Hepatocyte (in vitro differentiated cells): ENCODE data around the gene TTC39A. TPM values are rescaled to one million over a fixed set of nuclear protein-coding genes. Genes with fewer than 3 reads are reported as not detected.

Experiments used
- DNase-seq: peaks from one replicate; pipeline ENCODE4 v3.0.0-alpha.2; 2016; ENCODE audit warnings: low spot score
- H2AFZ ChIP-seq: fragments of 200-600 bp; sonication (generic); 2 replicates; pipeline ENCODE4 v1.6.0; 2016; ENCODE audit warnings: antibody characterized with exemption, mild to moderate bottlenecking
- H3K27ac ChIP-seq: fragments of 200-600 bp; sonication (generic); 2 replicates; pipeline ENCODE4 v1.5.1; 2016; ENCODE audit warnings: mild to moderate bottlenecking
- H3K27me3 ChIP-seq: fragments of 200-600 bp; sonication (generic); 2 replicates; pipeline ENCODE4 v1.6.1; 2016
- H3K36me3 ChIP-seq: fragments of 200-600 bp; sonication (generic); replicated peaks from 2 replicates; pipeline ENCODE4 v1.5.1; 2016; ENCODE audit warnings: low read depth; ENCODE audit not compliant: insufficient read depth
- H3K4me1 ChIP-seq: fragments of 200-600 bp; sonication (generic); 2 replicates; pipeline ENCODE4 v1.5.1; 2016; ENCODE audit warnings: mild to moderate bottlenecking, moderate library complexity; ENCODE audit not compliant: insufficient read depth
- H3K4me2 ChIP-seq: fragments of 200-600 bp; sonication (generic); 2 replicates; pipeline ENCODE4 v1.6.0; 2016
- H3K4me3 ChIP-seq: fragments of 200-600 bp; sonication (generic); 2 replicates; pipeline ENCODE4 v1.5.1; 2016; ENCODE audit warnings: mild to moderate bottlenecking
- H3K79me2 ChIP-seq: fragments of 200-600 bp; sonication (generic); 2 replicates; pipeline ENCODE4 v1.6.0; 2017; ENCODE audit warnings: mild to moderate bottlenecking
- H3K9me2 ChIP-seq: fragments of 200-600 bp; sonication (generic); replicated peaks from 2 replicates; pipeline ENCODE4 v1.6.0; 2017; ENCODE audit warnings: mild to moderate bottlenecking; ENCODE audit not compliant: insufficient read depth
- H3K9me3 ChIP-seq: fragments of 200-600 bp; sonication (generic); 2 replicates; pipeline ENCODE4 v1.5.1; 2016; ENCODE audit warnings: low read depth, mild to moderate bottlenecking
- H4K20me1 ChIP-seq: fragments of 200-600 bp; sonication (generic); 2 replicates; pipeline ENCODE4 v1.6.0; 2016; ENCODE audit warnings: mild to moderate bottlenecking; ENCODE audit not compliant: insufficient read depth, poor library complexity, severe bottlenecking
- EZH2 ChIP-seq: fragments of 200-600 bp; sonication (generic); IDR thresholded peaks from 2 replicates; pipeline ENCODE4 v1.6.1; 2016; ENCODE audit warnings: antibody characterized with exemption, mild to moderate bottlenecking, borderline replicate concordance
- EZH2phosphoT487 ChIP-seq: fragments of 200-600 bp; sonication (generic); IDR thresholded peaks from one replicate; pipeline ENCODE4 v1.6.1; 2018; ENCODE audit warnings: antibody characterized with exemption, mild to moderate bottlenecking, low read depth, moderate library complexity; ENCODE audit not compliant: unreplicated experiment, severe bottlenecking
- WGBS: methylation state at CpG from one replicate; pipeline ENCODE4 v1.1.6; 2016; ENCODE audit warnings: low lambda C conversion rate; ENCODE audit errors: missing lambda C conversion rate; 5-methylcytosine and 5-hydroxymethylcytosine counted together
- polyA plus RNA-seq: library from polyadenylated mRNA; unstranded; fragments of >200 nt; fragmentation: Nextera tagmentation; extraction: Ambion mirVana; gene quantifications from 2 replicates; pipeline ENCODE4 v1.2.1, GENCODE V29; 2016
- total RNA-seq: library from RNA; depleted of rRNA; stranded (reverse); fragments of >200 nt; gene quantifications from 2 replicates; pipeline ENCODE4 v1.2.3, GENCODE V29; 2014
- TF ChIP-seq, protein P1 (sequence below): fragments of 200-600 bp; sonication (generic); IDR thresholded peaks from 2 replicates; pipeline ENCODE4 v1.5.1; 2016; ENCODE audit warnings: antibody characterized with exemption, mild to moderate bottlenecking; ENCODE audit not compliant: poor library complexity

TTC39A gene
- total and polyA plus RNA-seq, 2 experiments from 2014 or later, result 20.5 to 35.1 TPM

- Histone ChIP-seq H3K9me2 (no peaks in the 10 kb centered on the region), H4K20me1 (no peaks in the 10 kb centered on the region), H3K4me2 (no peak overlapping the region), H3K9me3 (no peaks in the 10 kb centered on the region), H3K36me3 (no peaks in the 10 kb centered on the region), H3K79me2 (no peaks in the 10 kb centered on the region), H2AFZ (no peak overlapping the region), H3K27me3 (no peaks in the 10 kb centered on the region), H3K4me3 (no peak overlapping the region), H3K4me1 (no peaks in the 10 kb centered on the region), H3K27ac (no peak overlapping the region)
- TF ChIP-seq EZH2, result no peak
- TF ChIP-seq EZH2phosphoT487, result no peak
- TF ChIP-seq, protein P1, sequence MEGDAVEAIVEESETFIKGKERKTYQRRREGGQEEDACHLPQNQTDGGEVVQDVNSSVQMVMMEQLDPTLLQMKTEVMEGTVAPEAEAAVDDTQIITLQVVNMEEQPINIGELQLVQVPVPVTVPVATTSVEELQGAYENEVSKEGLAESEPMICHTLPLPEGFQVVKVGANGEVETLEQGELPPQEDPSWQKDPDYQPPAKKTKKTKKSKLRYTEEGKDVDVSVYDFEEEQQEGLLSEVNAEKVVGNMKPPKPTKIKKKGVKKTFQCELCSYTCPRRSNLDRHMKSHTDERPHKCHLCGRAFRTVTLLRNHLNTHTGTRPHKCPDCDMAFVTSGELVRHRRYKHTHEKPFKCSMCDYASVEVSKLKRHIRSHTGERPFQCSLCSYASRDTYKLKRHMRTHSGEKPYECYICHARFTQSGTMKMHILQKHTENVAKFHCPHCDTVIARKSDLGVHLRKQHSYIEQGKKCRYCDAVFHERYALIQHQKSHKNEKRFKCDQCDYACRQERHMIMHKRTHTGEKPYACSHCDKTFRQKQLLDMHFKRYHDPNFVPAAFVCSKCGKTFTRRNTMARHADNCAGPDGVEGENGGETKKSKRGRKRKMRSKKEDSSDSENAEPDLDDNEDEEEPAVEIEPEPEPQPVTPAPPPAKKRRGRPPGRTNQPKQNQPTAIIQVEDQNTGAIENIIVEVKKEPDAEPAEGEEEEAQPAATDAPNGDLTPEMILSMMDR, result no peak
- DNase-seq, result peak; percentile 39
- 79% methylated on average over 8 of the region's 8 CpGs for WGBS
Observed at GRCh38 chr1:51303751-51304251, 26.6 kb downstream of the TTC39A start.

- Histone ChIP-seq H2AFZ (no peak overlapping the region), H3K4me1 (no peaks in the 10 kb centered on the region), H3K79me2 (no peaks in the 10 kb centered on the region), H3K27me3 (no peaks in the 10 kb centered on the region), H4K20me1 (no peaks in the 10 kb centered on the region), H3K9me2 (no peaks in the 10 kb centered on the region), H3K9me3 (no peaks in the 10 kb centered on the region), H3K4me3 (no peak overlapping the region), H3K4me2 (no peak overlapping the region), H3K27ac (no peak overlapping the region), H3K36me3 (no peaks in the 10 kb centered on the region)
- WGBS, result 93% methylated on average over 6 of the region's 6 CpGs
- no peak for DNase-seq
- TF ChIP-seq EZH2 (no peak), EZH2phosphoT487 (no peak)
- TF ChIP-seq, protein P1, result no peak
Observed at GRCh38 chr1:51303315-51303714, 27.0 kb downstream of the TTC39A start.

- Histone ChIP-seq H3K27ac (no peak overlapping the region), H3K4me2 (no peak overlapping the region), H3K9me3 (no peaks in the 10 kb centered on the region), H3K36me3 (no peaks in the 10 kb centered on the region), H3K27me3 (no peaks in the 10 kb centered on the region), H3K79me2 (no peaks in the 10 kb centered on the region), H3K4me3 (no peak overlapping the region), H4K20me1 (no peaks in the 10 kb centered on the region), H3K9me2 (no peaks in the 10 kb centered on the region), H2AFZ (no peak overlapping the region), H3K4me1 (no peaks in the 10 kb centered on the region)
- DNase-seq, result no peak
- TF ChIP-seq EZH2, result no peak
- TF ChIP-seq, protein P1, result no peak
- no peak for TF ChIP-seq EZH2phosphoT487
- 96% methylated on average over 7 of the region's 7 CpGs for WGBS
Observed at GRCh38 chr1:51302746-51303145, 27.6 kb downstream of the TTC39A start.

GRCh38 chr1:51302270-51302669 is 28.1 kb downstream of the TTC39A start:
- no peaks in the 10 kb centered on the region for H3K36me3 ChIP-seq
- TF ChIP-seq, protein P1, result no peak
- no peak for TF ChIP-seq EZH2phosphoT487
- H3K4me2 ChIP-seq, result no peak overlapping the region
- no peak overlapping the region for H3K27ac ChIP-seq
- H3K4me3 ChIP-seq, result no peak overlapping the region
- no peaks in the 10 kb centered on the region for H4K20me1 ChIP-seq
- 96% methylated on average over 7 of the region's 10 CpGs for WGBS
- no peaks in the 10 kb centered on the region for H3K79me2 ChIP-seq
- no peaks in the 10 kb centered on the region for H3K4me1 ChIP-seq
- no peak overlapping the region for H2AFZ ChIP-seq
- DNase-seq, result no peak
- no peaks in the 10 kb centered on the region for H3K27me3 ChIP-seq
- no peaks in the 10 kb centered on the region for H3K9me2 ChIP-seq
- H3K9me3 ChIP-seq, result no peaks in the 10 kb centered on the region
